HG03521 (cell line): ENCODE measurements around the gene LCN10.
"Not testable (repeated sequence)": the region's sequence is repeated elsewhere in the genome, so short reads cannot be mapped to it uniquely, and the experiment has no call there.

Experiments
- ATAC-seq: cut with Tn5 transposase; IDR thresholded peaks from one replicate; pipeline ENCODE4 v1.9.1; 2021; ENCODE audit warnings: mild to moderate bottlenecking, moderate library complexity; ENCODE audit not compliant: unreplicated experiment

Gene LCN10

GRCh38 chr9:136773386-136774044 is 30.8 kb upstream of the LCN10 start:
- ATAC-seq: no peak

GRCh38 chr9:136771907-136772415 is 29.2 kb upstream of the LCN10 start:
- ATAC-seq: no peak

DNA sequence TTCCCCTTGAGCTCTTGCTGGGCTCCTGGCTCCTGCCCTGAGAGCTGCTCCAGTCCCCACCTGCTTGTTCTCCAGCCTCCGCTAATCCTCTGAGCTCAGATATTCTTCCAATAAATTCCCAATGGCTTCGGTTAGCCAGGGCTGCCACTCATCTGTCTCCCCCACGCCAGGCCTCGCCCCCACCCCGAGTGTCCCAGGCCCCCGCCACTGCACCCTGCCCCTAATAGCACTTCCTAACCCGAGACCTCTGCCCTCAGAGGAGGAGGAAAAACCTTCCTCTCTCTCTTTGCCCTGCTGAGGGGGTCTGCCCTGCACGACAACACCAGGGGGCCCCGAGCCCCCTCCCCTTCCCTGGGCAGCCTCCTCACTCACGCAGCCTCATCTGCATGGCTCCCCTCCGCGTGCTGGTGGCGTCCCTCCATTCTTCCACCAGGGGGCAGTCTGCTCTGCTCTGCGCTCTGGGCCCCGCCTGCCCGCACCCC is 27.0 kb upstream of the LCN10 start:
- ATAC-seq: no peak

GRCh38 chr9:136766410-136767120 is 23.8 kb upstream of the LCN10 start:
- ATAC-seq: not testable (repeated sequence)

- not testable (repeated sequence) for ATAC-seq
Observed at GRCh38 chr9:136765745-136766409, 23.1 kb upstream of the LCN10 start.

GRCh38 chr9:136765041-136765440 is 22.3 kb upstream of the LCN10 start:
- ATAC-seq: no peak

DNA sequence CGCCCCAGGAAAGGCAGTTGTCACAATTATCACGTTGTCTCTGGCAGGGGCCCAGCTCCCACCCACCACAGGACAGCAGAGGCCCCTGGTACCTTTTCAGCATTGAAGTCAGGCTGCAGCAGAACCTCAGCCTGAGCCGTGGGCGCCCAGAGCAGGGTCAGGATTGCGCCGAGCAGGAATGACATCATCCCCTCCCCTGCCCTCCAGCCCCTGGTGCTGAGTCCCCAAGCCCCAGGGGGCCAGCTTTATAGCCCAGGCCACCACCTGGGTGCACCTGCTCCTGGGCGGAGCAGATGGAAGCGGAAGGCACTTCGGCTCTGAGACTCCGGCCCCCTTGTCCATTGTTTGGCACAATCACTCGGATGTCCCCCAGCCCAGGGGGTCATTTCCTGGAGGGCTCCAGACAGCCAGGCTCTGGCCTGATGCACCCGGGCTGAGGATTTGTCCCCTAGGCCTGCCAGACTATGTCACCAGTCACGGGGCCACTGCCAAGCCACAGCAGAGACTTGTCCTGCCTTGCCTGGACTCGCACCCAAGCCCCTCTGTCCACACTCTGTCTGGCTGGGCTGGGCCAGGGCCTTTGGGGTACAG is 21.7 kb upstream of the LCN10 start, which contains the start of gene LCN15:
TSS of gene LCN15 (minus strand) at position 218 of the 591 bp plus-strand sequence. CDS start at position 188, 30 bp downstream.
- ATAC-seq: no peak

DNA sequence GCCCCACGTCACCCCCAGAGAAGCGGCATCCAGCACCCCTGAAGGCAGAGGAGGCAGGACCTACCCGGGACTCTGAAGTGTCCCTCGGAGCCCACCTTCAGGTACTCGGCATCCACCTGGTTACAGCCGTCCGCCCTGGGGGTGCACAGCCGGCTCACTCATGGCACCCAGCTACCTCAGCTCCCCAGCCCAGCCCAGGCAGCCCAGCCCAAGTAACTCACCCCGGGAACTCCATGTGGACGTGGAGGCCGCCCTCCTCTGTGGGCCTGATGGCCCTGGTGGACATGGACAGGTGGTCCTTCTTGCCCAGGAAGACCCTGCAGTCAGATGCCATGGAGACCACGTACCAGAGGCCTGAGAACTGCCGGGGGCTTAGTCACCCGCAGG is 20.9 kb upstream of the LCN10 start:
- ATAC-seq: no peak

DNA sequence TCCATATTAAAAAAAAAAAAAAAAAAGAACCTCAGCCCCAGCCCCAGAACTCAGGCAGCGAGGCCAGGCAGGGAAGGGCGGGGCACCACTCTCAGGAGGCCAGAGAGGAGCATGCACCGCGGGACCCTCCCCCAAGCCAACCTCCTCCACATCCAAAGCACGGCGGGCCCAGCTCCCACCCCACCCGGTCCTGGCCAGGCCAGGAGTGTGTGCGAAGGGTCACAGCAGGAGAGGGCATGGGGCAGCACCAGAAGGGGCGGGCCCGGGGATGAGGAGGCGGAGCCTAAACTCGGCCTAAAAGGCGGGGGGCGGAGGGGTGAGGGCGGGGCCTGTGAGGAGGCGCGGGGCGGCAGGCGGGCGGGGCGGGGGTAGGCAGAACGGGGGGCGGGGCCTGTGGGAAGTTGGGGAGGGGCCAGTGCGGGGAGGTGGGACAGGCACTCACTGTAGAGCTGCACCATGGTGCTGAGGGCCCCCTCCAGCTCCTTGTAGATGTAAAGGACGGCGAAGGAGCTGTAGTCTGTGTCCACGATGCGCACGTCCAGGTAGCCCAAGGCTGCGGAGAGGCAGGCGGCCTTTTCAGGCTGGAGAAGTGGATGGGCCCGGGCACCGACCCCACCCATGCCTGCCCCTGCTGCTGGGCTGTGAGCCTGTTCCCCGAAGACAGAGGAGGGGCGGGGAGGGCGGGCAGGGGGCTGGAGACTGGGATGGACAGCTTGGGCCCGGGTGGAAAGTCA is 20.3 kb upstream of the LCN10 start:
- ATAC-seq: no peak

DNA sequence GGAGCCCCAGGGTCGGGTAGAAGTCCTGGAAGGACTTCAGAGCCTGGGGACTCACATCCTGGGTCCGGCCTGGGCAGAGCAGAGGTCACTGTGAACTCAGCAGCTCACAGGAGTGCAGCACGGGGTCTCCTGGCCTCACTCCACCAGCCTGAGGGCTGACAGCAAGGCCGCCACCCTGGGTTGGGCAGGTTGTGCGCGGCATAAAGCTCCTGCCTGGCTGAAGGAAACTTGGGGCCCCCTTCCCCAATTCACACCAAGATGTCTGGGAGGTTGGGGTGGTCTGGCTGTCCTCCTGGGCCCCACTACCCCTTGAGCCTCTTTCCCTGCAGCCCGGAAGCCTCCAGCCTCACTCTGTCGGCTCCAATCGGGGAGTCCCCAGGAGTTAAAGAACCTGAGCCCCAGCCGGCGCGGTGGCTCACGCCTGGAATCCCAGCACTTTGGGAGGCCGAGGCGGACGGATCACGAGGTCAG is 19.5 kb upstream of the LCN10 start:
- ATAC-seq: no peak

GRCh38 chr9:136761545-136761981 is 18.8 kb upstream of the LCN10 start:
- no peak for ATAC-seq

GRCh38 chr9:136760834-136761544 is 18.2 kb upstream of the LCN10 start:
- not testable (repeated sequence) for ATAC-seq

DNA sequence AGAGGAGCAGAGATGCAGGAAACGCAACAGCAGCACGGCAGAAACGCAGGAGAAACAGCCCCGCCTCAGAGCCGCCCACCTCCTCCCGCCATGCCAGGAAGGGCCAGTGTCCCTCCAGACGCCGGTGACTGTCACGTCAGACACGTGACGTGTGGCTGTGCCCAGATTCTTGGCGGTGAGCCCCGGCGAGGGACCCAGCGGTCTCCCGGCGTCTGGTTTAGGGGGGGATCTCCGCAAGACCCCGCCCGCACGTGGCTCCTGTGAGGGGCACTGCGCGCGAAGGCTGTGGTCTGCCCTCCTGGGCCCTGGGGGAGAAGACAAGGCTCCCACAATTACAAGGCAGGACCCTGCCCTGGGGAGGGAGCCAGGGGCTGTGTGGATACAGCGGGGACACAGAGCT is 17.7 kb upstream of the LCN10 start:
- ATAC-seq: no peak

DNA sequence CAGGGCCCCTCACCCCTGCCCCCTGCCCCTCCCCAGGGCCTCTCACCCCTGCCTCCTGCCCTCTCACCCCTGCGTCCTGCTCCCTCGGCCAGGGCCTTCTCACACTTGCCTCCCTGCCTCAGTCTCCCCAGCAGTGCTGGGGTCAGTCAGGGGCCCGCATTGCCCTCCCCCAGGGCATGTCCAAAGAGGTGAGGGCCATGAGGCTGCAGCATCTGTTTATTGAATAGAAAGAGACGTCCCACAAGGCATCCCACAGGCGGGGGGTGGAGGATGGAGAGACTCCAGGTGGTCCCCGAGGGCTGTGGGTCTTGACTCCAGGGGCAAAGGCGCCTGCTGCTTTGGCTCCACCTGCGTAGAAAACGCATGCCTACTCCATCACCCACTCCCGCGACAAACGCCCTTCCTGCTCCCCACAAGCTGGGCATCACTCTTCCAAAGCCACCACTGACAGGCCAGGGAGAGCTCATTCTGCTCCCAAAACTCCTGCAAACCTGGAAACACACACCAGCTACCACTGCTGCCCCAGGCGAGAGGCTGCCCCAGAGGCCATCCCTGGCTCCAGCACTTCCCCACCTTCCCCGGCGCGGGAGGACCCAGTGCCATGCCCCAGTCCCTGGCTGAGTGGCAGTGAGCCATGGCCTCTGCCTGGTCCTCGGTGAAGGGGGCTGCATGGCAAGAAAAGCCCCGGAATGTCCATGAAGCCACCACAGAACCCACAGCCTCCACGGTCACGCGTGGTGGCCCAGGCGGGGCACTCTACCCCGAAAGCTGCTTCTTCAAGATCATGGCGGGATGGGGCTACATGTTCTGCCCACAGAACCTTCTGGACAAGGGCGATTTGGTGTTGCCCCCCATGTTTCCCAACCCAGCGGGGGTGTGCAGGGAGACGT is 16.9 kb upstream of the LCN10 start:
- no peak for ATAC-seq

- no peak for ATAC-seq
Observed at GRCh38 chr9:136759001-136759400, 16.3 kb upstream of the LCN10 start.

DNA sequence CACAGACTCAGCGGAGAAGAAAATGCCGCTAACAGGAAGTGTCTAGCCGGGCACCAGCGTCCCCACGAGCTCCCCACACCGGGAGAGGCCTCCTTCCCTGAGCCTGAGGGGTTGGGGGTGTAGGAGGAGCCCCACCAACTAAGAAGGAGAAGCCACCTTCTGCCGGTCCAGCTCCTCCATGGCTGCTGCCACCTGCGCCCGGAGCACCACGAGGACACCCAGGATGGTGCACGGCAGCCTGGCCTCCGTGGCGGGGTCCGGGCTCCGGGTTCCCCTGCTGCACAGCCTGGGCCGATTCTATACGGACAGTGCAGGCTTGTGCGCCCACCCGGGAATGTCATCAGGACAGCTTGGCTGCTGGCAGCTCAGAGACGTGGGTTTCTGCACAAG is 15.0 kb upstream of the LCN10 start:
- no peak for ATAC-seq

DNA sequence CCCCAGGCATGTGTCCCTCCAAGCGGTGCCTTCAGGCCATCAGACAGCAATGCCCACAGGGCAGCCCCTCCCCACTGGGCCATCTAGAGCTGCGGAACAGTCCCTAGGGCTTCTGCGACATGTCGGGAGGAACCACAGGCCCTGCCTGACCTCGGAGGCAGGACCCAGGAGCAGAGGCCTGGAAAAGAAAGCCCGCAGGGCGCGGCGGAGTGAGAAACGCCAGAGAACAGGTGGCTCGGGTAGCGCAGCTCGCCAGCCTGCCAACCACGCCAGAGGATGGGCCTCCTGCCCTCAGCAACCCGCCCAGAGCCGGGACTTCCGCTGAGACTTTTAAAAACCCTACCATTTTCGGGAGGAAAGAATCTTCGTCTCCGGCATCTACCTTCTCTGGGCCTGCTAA is 14.6 kb upstream of the LCN10 start:
- no peak for ATAC-seq

DNA sequence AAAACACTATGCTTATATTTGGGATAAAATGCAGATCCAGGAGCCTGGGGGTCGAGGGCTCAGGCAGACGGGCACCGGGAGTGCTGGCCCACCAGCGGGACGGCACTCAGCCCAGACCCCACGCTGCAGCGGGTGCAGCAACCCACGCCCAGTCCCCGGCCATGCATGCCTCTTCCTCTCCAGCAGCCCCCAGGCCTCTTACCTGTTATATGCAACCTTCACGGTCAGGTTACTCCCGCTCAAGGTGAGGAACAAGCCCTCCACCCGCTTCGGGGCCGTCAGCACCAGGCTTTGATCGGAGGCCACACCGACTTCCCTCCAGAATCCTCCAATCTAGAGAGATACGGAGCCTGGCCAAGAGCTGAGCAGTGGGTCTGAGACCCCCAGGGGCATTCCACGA is 14.1 kb upstream of the LCN10 start:
- no peak for ATAC-seq

- no peak for ATAC-seq
Observed at GRCh38 chr9:136756134-136756438, 13.3 kb upstream of the LCN10 start.
